ENCODE data around the gene FCHO2. TPM values are rescaled to one million over a fixed set of nuclear protein-coding genes. Genes with fewer than 3 reads are reported as not detected.

FCHO2 gene
- total RNA-seq, 1 experiment from 2014 or later = 12.0 TPM

GRCh38 chr5:73110190-73110589 lies 154.3 kb downstream of the FCHO2 start:
- DNase-seq (ENCODE audit: low read depth) = no peak

- peak; percentile 54 for DNase-seq (ENCODE audit: low read depth)
Measured at GRCh38 chr5:73111536-73111935, 155.7 kb downstream of the FCHO2 start.

GRCh38 chr5:73112359-73112758 lies 156.5 kb downstream of the FCHO2 start:
- no peak for DNase-seq (ENCODE audit: low read depth)

GRCh38 chr5:73114044-73114688 lies 158.3 kb downstream of the FCHO2 start:
- no peak for DNase-seq (ENCODE audit: low read depth)

GRCh38 chr5:73115399-73116051 lies 159.7 kb downstream of the FCHO2 start:
- DNase-seq (ENCODE audit: low read depth) = peak; percentile 97

- peak; percentile 55 for DNase-seq (ENCODE audit: low read depth)
Measured at GRCh38 chr5:73116506-73116905, 160.7 kb downstream of the FCHO2 start.

GRCh38 chr5:73117088-73117740 lies 161.4 kb downstream of the FCHO2 start:
- no peak for DNase-seq (ENCODE audit: low read depth)

- no peak for DNase-seq (ENCODE audit: low read depth)
Measured at GRCh38 chr5:73118391-73118973, 162.6 kb downstream of the FCHO2 start.

GRCh38 chr5:73119451-73120157 lies 163.8 kb downstream of the FCHO2 start:
- no peak for DNase-seq (ENCODE audit: low read depth)

GRCh38 chr5:73120222-73121118 lies 164.6 kb downstream of the FCHO2 start, which contains the start of gene TMEM171:
TSS of gene TMEM171 (plus strand) at chr5:73120575. CDS start at chr5:73123374, 2,799 bp downstream.
- peak; percentile 39 for DNase-seq (ENCODE audit: low read depth)

GRCh38 chr5:73121119-73121463 lies 165.2 kb downstream of the FCHO2 start:
- DNase-seq (ENCODE audit: low read depth) = peak; percentile 37

GRCh38 chr5:73122875-73123810 lies 167.3 kb downstream of the FCHO2 start:
- peak; percentile 39 for DNase-seq (ENCODE audit: low read depth)

GRCh38 chr5:73125289-73125688 lies 169.4 kb downstream of the FCHO2 start:
- DNase-seq (ENCODE audit: low read depth) = no peak

- no peak for DNase-seq (ENCODE audit: low read depth)
Measured at GRCh38 chr5:73126381-73126780, 170.5 kb downstream of the FCHO2 start.

GRCh38 chr5:73126957-73127356 lies 171.1 kb downstream of the FCHO2 start:
- no peak for DNase-seq (ENCODE audit: low read depth)

- no peak for DNase-seq (ENCODE audit: low read depth)
Measured at GRCh38 chr5:73129143-73129542, 173.3 kb downstream of the FCHO2 start.

GRCh38 chr5:73130811-73131210 lies 175.0 kb downstream of the FCHO2 start:
- DNase-seq (ENCODE audit: low read depth) = no peak

GRCh38 chr5:73131711-73132425 lies 176.0 kb downstream of the FCHO2 start:
- DNase-seq (ENCODE audit: low read depth) = no peak

GRCh38 chr5:73132759-73133158 lies 176.9 kb downstream of the FCHO2 start:
- no peak for DNase-seq (ENCODE audit: low read depth)

Measured in RPMI7951 (cell line).